GM19463 (cell line): ENCODE results near the gene HAPSTR1.

ENCODE experiments used
- ATAC-seq: cut with Tn5 transposase; IDR thresholded peaks from one replicate; pipeline ENCODE4 v1.9.1; 2021; ENCODE audit warnings: mild to moderate bottlenecking, moderate library complexity; ENCODE audit not compliant: unreplicated experiment

HAPSTR1 gene

DNA sequence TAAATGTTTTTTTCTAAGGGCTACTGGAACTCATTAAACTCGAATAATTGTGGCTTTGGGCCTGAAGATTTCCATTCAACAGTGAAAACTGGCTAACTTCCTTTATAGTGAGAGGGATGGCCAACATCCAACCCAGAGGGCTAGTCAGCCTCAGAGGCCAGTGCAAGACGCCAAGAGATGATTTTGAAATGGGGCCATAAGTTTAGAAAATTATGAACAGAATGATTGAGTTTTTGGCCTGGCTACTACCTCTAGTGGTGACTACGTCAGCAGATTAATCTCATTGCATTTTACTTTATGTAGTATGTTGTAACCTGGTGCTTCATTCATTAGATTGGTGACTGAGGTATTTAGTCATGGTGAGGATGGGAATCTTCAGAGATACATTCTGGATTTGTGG, 28.4 kb downstream of the HAPSTR1 start:
- ATAC-seq, result no peak

DNA sequence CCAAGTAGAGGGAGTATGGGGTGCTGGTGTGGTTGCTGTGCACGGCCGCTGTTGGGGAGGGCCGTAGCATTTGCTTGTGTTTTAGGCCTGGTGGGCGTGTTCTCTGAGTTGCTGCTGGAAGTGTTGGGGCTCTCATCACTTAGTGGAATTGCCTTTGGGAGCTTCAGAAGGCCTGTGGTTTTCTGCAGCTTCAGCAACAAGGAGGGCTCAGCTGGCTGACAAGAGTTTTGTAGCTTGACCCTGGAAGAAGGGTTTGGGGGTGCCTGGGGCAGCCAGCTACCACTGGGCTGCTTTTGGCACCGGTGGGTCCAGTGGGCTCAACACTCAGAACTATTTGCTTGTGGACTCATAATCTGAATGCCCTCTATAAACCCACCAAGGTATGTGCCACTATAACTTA, 30.9 kb downstream of the HAPSTR1 start:
- ATAC-seq, result no peak

DNA sequence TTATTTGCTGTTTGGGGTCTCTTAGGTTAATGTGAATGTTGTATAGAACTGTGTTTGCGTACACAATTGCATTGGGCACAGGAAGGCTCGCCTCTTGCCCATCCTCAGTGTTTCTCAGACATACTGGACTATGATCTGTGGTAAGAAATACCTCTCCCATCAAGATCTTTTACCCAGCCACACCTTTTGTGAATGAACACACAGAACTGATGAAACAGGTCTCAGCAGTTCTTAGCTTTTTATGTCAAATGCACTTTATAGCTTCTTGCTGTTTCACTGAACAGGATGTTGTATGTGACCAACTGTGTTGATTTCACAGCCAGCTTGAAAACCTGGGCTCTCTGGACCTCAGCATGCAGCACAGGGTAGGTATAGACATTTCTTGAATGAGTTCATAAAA, 31.5 kb downstream of the HAPSTR1 start:
- no peak for ATAC-seq

DNA sequence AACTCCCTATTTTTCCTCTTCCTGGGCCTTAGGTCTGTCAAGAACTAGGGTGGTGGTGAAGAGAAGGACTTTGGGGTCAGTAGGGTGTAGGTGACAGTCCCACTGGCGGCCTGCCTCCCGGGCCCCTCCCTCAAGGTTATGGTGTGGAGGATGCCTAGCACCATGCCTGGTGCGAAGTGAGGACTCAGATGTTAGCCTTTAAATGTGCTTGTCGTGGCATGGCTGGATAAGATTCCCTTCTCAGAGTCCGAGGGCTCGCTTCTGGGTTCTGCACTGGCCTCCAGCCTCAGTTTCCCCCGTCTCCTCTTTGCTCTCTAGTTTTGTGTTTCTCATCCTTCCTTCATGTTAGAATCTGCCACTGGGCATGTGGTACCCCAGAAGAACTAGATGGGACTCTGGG, 32.0 kb downstream of the HAPSTR1 start:
- no peak for ATAC-seq

DNA sequence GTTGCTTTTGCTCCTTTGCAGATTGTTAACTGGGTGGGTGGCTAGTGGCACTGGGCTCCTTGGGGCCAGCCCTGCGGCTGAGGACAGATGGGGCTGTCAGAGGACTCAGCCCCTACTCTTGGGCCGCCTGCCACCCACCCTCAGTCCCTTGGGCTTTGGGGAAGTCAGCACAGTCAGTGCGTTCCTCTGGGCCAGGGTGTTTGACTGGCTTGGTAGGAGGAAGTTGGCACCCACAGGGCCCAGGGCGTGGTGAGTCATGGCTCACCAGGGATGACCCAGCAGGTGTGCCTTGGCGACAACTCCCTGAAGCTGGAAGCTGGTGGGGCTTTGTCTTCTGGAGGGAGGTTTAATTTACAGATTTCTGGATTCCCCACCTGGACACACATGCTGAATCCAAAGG, 32.4 kb downstream of the HAPSTR1 start:
- ATAC-seq, result peak; percentile 48

DNA sequence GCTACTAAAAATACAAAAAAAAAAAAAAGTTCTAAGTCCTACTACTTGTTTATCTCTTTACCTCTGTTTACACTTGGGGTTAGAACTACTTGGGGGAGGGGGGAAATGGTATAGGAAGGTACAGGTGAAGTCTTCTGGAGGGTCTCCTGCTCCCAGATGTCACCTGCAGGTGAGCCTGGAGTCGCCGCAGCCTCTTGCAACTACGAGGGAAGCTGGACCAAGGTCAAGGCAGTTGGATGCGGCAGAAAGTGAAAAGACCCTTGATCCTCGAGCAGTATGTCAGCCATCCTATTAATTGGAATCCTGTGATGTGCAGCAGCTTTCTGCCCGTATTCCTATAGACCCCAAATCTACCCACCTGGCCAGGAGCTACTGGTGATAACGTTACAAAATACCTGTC, 33.0 kb downstream of the HAPSTR1 start:
- ATAC-seq, result no peak

DNA sequence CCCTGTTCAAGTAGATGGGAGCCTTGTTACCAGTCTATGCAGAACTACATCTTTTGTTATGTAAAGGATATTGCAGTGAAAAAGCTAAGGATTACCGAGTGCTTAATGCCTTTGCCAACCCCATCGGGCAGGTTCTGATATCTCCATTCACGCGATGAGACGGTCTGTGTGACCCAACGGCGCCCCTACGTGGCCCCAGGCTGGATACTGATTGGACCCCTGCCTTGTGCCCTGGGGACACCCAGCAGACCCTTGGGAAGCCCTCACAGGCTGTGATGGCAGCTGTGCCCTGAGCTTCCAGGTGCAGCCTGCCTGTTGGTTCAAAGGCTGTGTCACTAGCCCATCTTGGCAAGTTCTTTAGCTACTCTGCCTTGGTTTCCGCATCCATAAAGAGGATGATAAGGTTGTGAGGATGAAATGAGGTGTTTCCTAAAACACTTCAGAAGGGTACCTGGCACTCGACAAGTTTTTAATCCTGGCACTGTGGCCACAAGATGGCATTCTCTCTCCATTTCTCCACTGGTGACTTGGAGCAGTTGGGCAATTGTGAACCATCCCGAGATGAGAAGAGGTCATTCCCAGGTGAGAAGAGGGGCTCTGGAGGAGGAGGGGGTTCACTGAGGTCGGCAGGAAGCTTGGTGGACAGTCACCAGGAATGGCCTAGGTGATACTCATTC, 33.6 kb downstream of the HAPSTR1 start:
- no peak for ATAC-seq

DNA sequence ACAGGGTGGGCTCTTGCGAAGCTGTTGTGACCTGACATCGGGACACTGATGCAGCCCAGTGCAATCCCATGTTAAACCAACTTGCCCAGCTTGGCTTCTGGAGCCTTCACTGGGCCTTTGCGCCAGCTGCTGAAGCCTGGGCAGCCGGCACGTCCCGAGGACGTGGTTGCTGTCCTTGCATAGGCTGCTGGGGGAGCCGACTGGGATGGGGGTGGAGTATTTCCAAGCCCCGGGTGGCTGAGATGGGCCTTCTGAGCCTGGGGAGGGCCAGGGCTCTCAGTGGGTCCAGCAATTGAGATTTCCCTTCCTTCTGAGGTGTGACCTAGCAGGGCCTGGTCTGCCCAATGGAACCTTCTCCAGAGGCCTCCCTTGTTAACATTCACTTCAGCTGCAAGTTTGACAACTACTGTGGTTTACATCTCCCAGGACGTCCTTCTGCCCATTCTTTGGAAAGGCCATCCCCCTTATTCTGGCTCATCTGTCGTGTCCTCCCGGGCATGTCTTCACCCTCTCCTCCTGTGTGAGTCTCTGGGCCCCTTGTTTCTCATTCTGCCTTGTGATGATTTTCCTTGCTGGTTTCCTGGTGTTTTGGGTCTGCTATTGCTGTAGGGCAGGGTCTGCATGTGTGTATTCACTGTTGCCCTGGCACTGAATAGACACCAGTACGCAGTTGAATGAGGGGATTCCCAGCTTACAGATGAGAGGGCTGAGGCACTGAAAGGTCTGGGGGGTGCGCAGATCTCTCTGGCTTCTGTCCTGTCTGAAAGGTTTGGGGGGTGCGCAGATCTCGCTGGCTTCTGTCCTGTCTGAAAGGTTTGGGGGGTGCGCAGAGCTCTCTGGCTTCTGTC, 34.4 kb downstream of the HAPSTR1 start:
- ATAC-seq, result no peak

DNA sequence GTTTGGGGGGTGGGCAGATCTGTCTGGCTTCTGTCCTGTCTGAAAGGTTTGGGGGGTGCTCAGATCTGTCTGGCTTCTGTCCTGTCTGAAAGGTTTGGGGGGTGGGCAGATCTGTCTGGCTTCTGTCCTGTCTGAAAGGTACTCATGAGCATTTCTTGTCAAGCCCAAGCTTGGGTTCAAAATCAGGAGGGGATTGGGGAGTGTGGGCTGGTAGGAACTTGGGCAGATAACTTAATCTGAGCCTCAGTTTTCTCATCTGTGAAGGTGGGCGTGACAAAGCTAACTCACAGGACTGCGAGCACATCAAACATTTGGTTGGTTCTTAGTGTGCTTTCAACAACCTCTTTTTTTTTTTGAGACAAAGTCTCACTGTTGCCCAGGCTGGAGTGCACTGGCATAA, 35.2 kb downstream of the HAPSTR1 start:
- no peak for ATAC-seq

DNA sequence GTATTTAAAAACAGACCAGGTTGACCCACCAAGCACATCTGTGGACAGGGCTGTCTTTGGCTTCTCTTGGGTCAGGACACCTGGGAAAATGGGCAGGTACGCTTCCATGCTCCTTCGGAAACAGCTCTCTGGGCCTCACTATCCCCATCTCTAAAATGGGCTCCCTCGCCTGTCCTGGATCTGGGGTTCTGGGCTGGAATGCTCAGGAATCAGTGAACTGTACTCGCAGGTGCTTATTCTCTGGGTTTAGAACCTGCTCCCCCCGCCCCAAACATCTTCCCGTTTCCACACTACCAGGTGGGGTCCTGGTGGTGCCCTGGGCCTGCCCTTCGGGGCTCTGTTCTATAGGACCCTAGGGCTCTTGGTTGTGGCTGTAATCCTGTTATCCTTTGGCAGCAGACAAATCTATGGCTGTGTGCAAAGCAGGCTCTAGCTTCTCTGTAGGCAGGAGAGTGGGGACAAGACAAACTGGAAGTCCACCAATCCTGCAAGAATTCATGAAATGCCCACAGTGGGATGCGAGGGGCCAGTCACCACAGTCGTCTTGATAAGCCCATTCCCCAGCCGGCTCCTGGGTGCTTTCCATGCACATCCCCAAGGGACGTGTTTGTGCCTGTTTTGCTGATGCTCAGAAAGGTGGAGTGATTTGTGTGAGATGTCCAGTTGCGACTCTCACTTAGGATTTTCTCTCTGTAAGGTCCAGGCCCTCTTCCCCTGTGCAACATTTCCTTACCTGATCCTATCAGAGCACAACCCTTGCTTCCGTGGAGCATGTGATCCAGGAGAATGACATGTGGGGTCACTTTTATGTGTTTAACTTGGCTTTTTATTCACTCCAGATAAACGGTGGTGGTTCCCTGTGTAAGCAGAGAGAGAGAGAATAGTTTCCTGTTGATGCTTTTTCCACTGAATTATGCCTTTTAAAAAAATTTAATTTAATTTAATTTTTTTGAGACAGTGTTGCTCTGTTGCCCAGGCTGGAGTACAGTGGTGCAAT, 37.2 kb downstream of the HAPSTR1 start:
- ATAC-seq, result no peak

DNA sequence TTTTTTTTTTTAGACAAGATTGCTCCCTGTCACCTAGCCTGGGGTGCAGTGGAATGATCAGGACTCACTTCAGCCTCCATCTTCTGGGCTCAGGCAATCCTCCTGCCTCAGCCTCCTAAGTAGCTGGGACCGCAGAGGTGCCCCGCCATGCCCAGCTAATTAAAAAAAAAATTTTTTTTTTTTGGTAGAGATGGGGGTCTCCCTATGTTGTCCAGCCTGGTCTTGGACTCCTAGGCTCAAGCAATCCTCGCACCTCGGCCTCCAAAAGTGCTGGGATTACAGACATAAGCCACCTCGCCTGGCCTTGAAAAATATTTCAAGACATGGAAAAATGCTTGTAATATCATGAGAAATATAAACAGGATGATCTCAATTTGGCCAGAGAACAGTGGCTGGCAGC, 42.9 kb downstream of the HAPSTR1 start:
- ATAC-seq, result no peak

DNA sequence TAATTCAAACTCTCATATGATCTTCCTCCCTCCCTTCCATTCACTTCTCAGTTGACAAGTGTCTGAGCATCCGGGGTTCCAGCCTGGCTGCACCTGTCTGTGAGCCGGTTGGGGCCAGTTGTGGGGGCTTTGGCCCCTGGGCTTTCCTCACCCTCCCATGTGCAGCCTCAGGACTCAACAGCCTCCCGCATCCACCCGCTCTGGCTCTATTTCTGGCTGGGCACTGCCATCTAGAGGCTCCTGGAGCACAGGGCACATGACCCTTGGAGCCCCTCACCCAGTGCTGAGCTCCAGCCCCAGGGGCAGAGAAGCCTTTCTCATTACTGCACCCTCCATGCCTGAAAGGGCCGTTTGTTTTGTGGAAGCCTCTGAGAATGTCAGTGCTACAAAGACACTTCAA, 43.3 kb downstream of the HAPSTR1 start:
- ATAC-seq, result peak; percentile 56

DNA sequence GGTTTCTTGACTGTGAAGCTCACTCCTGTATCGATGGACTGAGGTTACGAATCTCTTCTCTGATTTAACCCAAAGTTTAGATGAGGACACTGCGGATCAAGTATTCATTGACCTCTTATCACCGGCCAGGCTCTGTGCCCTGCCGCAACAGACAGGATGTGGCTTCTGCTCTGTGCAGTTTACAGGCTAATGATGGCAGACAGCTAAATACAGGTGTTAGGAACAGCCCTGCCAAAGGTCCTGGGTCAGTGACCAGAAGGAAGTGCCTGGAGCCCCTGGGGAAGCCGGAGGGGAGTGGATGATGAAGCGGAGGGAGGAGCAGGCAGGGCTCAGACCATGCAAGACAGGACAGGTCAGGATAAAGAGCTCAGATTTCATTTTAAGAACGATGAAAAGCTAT, 44.4 kb downstream of the HAPSTR1 start:
- ATAC-seq, result peak; percentile 64

DNA sequence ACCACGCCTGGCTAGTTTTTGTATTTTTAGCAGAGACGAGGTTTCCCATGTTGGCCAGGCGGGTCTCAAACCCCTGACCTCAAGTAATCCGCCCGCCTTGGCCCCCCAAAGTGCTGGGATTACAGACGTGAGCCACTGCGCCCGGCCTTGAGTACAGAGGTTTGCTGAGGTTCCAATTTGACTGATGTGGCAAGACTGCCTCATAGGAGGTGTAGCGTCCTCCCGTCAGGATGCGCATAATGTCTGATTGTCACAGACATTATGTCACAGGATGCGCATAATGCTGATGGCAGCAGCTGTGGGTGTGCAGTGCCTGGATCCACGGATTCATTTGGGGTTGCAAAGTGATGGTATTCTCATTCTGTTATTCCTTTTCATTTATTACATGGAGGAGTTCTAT, 45.2 kb downstream of the HAPSTR1 start:
- no peak for ATAC-seq

DNA sequence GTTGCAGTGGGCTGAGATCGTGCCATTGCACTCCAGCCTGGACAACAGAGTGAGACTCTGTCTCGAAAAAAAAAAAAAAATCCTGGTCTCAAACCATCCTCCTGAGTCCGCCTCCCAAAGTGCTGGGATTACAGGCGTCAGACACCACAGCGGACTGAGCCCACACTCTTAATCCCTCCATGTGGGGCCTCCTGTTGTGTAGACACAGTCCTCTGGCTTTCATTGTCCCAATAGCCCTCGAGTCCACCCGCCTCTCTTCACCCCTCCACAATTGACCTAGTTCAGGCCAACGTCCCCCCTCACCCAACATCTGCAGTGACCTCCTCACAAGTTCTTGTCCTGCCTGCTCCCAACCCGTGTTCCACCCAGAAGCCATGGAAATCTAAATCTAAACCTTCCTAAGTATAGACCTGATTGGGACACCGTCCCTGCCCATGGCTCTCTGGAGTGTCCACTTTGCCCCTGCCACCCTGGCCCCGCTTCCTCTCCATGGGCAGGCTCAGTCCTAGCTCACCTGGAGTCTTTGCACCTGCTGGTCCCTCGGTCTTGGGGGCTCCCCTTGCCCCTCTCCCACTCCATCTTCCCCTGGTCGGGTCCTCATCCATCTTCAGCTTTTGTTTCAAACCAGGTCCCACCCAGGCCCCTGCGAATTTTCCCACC, 46.7 kb downstream of the HAPSTR1 start:
- no peak for ATAC-seq

DNA sequence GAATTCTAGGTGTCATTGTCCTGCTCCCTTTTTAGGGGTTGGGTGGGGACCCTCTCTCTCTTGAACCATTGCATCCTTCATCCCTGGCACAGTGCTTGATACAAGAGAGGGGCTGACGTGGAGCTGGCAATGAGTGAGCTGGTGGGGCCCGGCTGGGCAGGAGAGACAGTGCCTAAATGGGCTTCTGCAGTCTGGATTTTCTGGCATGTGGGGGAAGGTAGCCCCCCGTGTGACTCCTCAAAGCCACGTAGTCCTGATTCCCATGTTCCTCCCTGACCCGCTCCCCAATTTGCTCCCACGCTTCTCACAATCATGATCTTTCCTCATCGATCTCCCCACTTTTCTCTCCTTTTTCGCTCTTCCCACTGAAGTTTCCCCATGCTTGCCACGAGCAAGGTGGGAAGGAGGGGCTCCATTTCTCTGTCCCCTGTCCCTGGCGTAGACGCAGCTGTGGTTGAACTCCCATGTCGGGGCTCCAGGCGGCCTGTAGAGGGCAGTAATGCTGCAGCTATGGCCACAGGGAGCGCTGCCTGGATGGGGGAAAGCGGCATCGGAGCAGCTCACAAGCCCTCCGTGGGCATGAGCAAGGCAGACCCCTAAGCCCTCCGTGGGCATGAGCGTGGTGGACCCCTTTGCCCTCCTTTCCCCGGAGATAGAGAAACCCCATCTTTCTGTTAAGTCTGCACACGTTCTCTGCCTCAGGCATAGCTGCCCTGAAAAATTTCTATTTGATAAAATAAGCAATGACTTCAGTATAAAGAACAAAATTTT, 47.5 kb downstream of the HAPSTR1 start:
- ATAC-seq, result no peak

DNA sequence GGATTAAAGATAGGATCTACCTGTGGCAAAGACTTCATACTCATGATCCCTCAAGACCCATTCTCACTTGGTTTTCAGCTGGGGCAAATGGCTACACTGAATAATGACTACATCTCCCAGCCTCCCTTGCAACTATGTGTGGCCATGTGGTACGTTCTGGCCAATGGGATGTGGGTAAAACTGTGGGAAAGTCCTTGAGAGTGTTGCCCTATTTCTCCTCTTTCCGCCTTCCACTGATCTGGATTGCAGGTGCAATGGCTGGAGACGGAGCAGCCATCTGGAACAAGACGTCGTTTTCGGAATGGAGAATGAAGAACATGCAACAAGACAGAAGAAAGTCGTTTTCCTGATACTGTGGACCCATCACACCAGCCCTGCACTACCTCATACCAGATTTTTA, 48.5 kb downstream of the HAPSTR1 start:
- ATAC-seq, result peak; percentile 43
